HEK293T (cell line): ENCODE results near the gene ARHGAP26.

Experiments used
- BHLHE40 ChIP-seq: fragments of 450-650 bp; IDR thresholded peaks from 2 replicates; pipeline ENCODE4 v1.6.1; 2016; ENCODE audit warnings: mild to moderate bottlenecking, moderate library complexity, borderline replicate concordance
- CTBP1 ChIP-seq: fragments of 450-650 bp; IDR thresholded peaks from 2 replicates; pipeline ENCODE4 v1.6.1; 2016; ENCODE audit warnings: borderline replicate concordance
- ELF4 ChIP-seq: fragments of 450-650 bp; IDR thresholded peaks from 2 replicates; pipeline ENCODE4 v1.6.1; 2017; ENCODE audit warnings: antibody characterized with exemption
- FOXA1 ChIP-seq: fragments of 450-650 bp; IDR thresholded peaks from 2 replicates; pipeline ENCODE4 v1.6.1; 2016; ENCODE audit warnings: mild to moderate bottlenecking
- FOXM1 ChIP-seq: fragments of 450-650 bp; IDR thresholded peaks from 2 replicates; pipeline ENCODE4 v1.6.1; 2017; ENCODE audit warnings: mild to moderate bottlenecking, borderline replicate concordance
- HDGF ChIP-seq: fragments of 450-650 bp; IDR thresholded peaks from 2 replicates; pipeline ENCODE4 v1.6.1; 2017; ENCODE audit warnings: antibody characterized with exemption, borderline replicate concordance
- L3MBTL2 ChIP-seq: fragments of 450-650 bp; conservative IDR thresholded peaks from 2 replicates; pipeline ENCODE4 v1.6.1; 2016; ENCODE audit warnings: mild to moderate bottlenecking
- SP1 ChIP-seq: fragments of 450-650 bp; IDR thresholded peaks from 2 replicates; pipeline ENCODE4 v1.6.1; 2017
- SUZ12 ChIP-seq: fragments of 450-650 bp; IDR thresholded peaks from 2 replicates; pipeline ENCODE4 v1.6.1; 2016; ENCODE audit warnings: mild to moderate bottlenecking
- TARDBP ChIP-seq: fragments of 450-650 bp; IDR thresholded peaks from 2 replicates; pipeline ENCODE4 v1.6.1; 2016
- ZNF384 ChIP-seq: fragments of 450-650 bp; IDR thresholded peaks from 2 replicates; pipeline ENCODE4 v1.6.1; 2016

GRCh38 chr5:142939884-142940283, 169.7 kb downstream of the ARHGAP26 start:
- TF ChIP-seq CTBP1 (no peak), ELF4 (no peak), FOXA1 (no peak), SUZ12 (no peak), SP1 (no peak), TARDBP (no peak), BHLHE40 (no peak), HDGF (no peak), L3MBTL2 (no peak), FOXM1 (no peak), ZNF384 (no peak)
